Measurements from ENCODE around the gene SOAT2. TPM values are rescaled to one million over a fixed set of nuclear protein-coding genes. Genes with fewer than 3 reads are reported as not detected.

Gene SOAT2
- total RNA-seq, 4 donors from 2014 or later = 0.31 TPM; not detected in 3

GRCh38 chr12:53060064-53060720, 43.1 kb upstream of the SOAT2 start:
- TF ChIP-seq POLR2AphosphoS5 (IDR thresholded peaks at IDR 0.05) (no peak), CTCF (IDR thresholded peaks at IDR 0.05) (no peak), EP300 (IDR thresholded peaks at IDR 0.05) (no peak), POLR2A (IDR thresholded peaks at IDR 0.05) (no peak)
- peak overlapping the region in 3 of 4 donors; percentile 85 to 95 (median 86) for H3K27ac ChIP-seq
- no peak for ATAC-seq
- H3K9me3 ChIP-seq = no peaks in the 10 kb centered on the region
- peaks cover 0 to 99% (median 45%) of the 10 kb centered on the region in 3 donors for H3K4me1 ChIP-seq
- no peak overlapping the region for H3K4me3 ChIP-seq
- H3K27me3 ChIP-seq = no peaks in the 10 kb centered on the region
- no CpG with 5 or more reads among the region's 17 CpGs for WGBS, 2 donors (ENCODE audit: low coverage in 1 of 2)
- peaks cover 0 to 100% of the 10 kb centered on the region in 2 donors for H3K36me3 ChIP-seq

- no peak for TF ChIP-seq CTCF (IDR thresholded peaks at IDR 0.05)
- TF ChIP-seq POLR2AphosphoS5 (IDR thresholded peaks at IDR 0.05) = no peak
- TF ChIP-seq POLR2A (IDR thresholded peaks at IDR 0.05) = no peak
- no peak for TF ChIP-seq EP300 (IDR thresholded peaks at IDR 0.05)
- no peaks in the 10 kb centered on the region for H3K9me3 ChIP-seq
- peaks cover 0 to 99% (median 48%) of the 10 kb centered on the region in 3 donors for H3K4me1 ChIP-seq
- H3K4me3 ChIP-seq = no peak overlapping the region
- 65 to 72% methylated on average over 2 to 6 of the region's 18 CpGs for WGBS, 2 donors (ENCODE audit: low coverage in 1 of 2)
- peaks cover 0 to 100% of the 10 kb centered on the region in 2 donors for H3K36me3 ChIP-seq
- ATAC-seq = no peak
- peak overlapping the region in 3 of 4 donors; percentile 85 to 95 (median 86) for H3K27ac ChIP-seq
- H3K27me3 ChIP-seq = no peaks in the 10 kb centered on the region
Measured at GRCh38 chr12:53060721-53061276, 42.5 kb upstream of the SOAT2 start.

- Histone ChIP-seq H3K27me3 (no peaks in the 10 kb centered on the region), H3K27ac (peak overlapping the region in 3 of 4 donors; percentile 85 to 95 (median 86)), H3K4me3 (no peak overlapping the region), H3K9me3 (no peaks in the 10 kb centered on the region), H3K4me1 (peaks cover 0 to 100% (median 55%) of the 10 kb centered on the region in 3 donors), H3K36me3 (peaks cover 0 to 97% of the 10 kb centered on the region in 2 donors)
- ATAC-seq = no peak
- TF ChIP-seq POLR2A (IDR thresholded peaks at IDR 0.05) (no peak), CTCF (IDR thresholded peaks at IDR 0.05) (peak in 2 of 4 experiments; percentile 8 to 18), EP300 (IDR thresholded peaks at IDR 0.05) (no peak), POLR2AphosphoS5 (IDR thresholded peaks at IDR 0.05) (no peak)
- WGBS, 2 donors (ENCODE audit: low coverage in 1 of 2) = 80% methylated on average over 1 of the region's 5 CpGs; no CpG with 5 or more reads in 1 of the 2 donors
Measured at GRCh38 chr12:53061404-53062010, 41.8 kb upstream of the SOAT2 start.

GRCh38 chr12:53062011-53062961, 41.0 kb upstream of the SOAT2 start:
- Histone ChIP-seq H3K4me3 (no peak overlapping the region), H3K4me1 (peaks cover 0 to 100% (median 58%) of the 10 kb centered on the region in 3 donors), H3K36me3 (peaks cover 0 to 97% of the 10 kb centered on the region in 2 donors), H3K27ac (peak overlapping the region in 3 of 4 donors; percentile 85 to 95 (median 86)), H3K27me3 (no peaks in the 10 kb centered on the region), H3K9me3 (no peaks in the 10 kb centered on the region)
- ATAC-seq = no peak
- WGBS, 2 donors (ENCODE audit: low coverage in 1 of 2) = 75 to 80% methylated on average over 1 to 5 of the region's 20 CpGs
- TF ChIP-seq POLR2AphosphoS5 (IDR thresholded peaks at IDR 0.05) = no peak

All from gastroesophageal sphincter (tissue), 4 donors.